Natural killer cell (primary cell): ENCODE results near the gene IL11RA. TPM values are rescaled to one million over a fixed set of nuclear protein-coding genes. Genes with fewer than 3 reads are reported as not detected.

Source experiments
- ATAC-seq, 3 donors: fragments of 150-1000 bp in 2 of 3; fragments of 200-7000 bp in 1 of 3; cut with Tn5 transposase; 1 replicate in 1 of 3; 2 replicates in 2 of 3; pipeline ENCODE4 v1.10.0; 2021; ENCODE audit warnings: mild to moderate bottlenecking in 2 of 3, moderate library complexity in 2 of 3
- DNase-seq, 2 donors: peaks; one replicate each; pipeline versions ENCODE4 v3.0.0 to v3.0.0-alpha.2; 2013 to 2021; ENCODE audit warnings: mixed read lengths in 1 of 2
- H3K27ac ChIP-seq: one replicate; pipeline ENCODE4 v1.5.1; 2013; ENCODE audit warnings: mild to moderate bottlenecking, low read length
- H3K27me3 ChIP-seq: one replicate; pipeline ENCODE4 v1.6.1; 2013; ENCODE audit warnings: low read length; ENCODE audit not compliant: control insufficient read depth, insufficient read depth
- H3K36me3 ChIP-seq: one replicate; pipeline ENCODE4 v1.6.1; 2013; ENCODE audit warnings: low read length; ENCODE audit not compliant: control insufficient read depth, insufficient read depth
- H3K4me1 ChIP-seq: one replicate; pipeline ENCODE4 v1.6.1; 2013; ENCODE audit warnings: low read length; ENCODE audit not compliant: control insufficient read depth, insufficient read depth
- H3K4me3 ChIP-seq: one replicate; pipeline ENCODE4 v1.5.1; 2013; ENCODE audit warnings: low read length
- H3K9me3 ChIP-seq: one replicate; pipeline ENCODE4 v1.6.1; 2013; ENCODE audit warnings: low read length; ENCODE audit not compliant: control insufficient read depth, insufficient read depth
- H3K27ac Mint-ChIP-seq, 2 donors: one replicate each; pipeline ENCODE4 v1.8.0; 2022; ENCODE audit warnings: mild to moderate bottlenecking in 2 of 2, mixed read lengths in 2 of 2, moderate library complexity in 1 of 2
- H3K27me3 Mint-ChIP-seq, 2 donors: one replicate each; pipeline ENCODE4 v1.8.0; 2022; ENCODE audit warnings: low read depth in 2 of 2, mixed read lengths in 2 of 2
- H3K36me3 Mint-ChIP-seq: one replicate; pipeline ENCODE4 v1.8.0; 2022; ENCODE audit warnings: mixed read lengths
- H3K4me1 Mint-ChIP-seq, 2 donors: one replicate each; pipeline ENCODE4 v1.8.0; 2022; ENCODE audit warnings: mixed read lengths in 2 of 2
- H3K4me3 Mint-ChIP-seq: one replicate; pipeline ENCODE4 v1.8.0; 2022; ENCODE audit warnings: mild to moderate bottlenecking, moderate library complexity, mixed read lengths
- H3K9me3 Mint-ChIP-seq, 2 donors: one replicate each; pipeline ENCODE4 v1.8.0; 2022; ENCODE audit warnings: mixed read lengths in 2 of 2
- CTCF ChIP-seq: fragments of 200-600 bp; IDR thresholded peaks from one replicate; pipeline ENCODE4 v1.8.0; 2022; ENCODE audit warnings: antibody characterized with exemption
- WGBS: methylation state at CpG from one replicate; pipeline ENCODE4 v1.1.7; 2013; ENCODE audit warnings: missing lambda C conversion rate; ENCODE audit not compliant: insufficient coverage; 5-methylcytosine and 5-hydroxymethylcytosine counted together
- intact Hi-C: fragments of 100-400 bp; cut with micrococcal nuclease; formaldehyde crosslinking; loops from one replicate; pipeline ENCODE4 v1.14.2; 2022
- total RNA-seq, 4 donors: library from RNA; stranded (reverse); fragments of 120-200 nt in 1 of 4; gene quantifications; one replicate each; pipeline versions ENCODE4 v1.2.3 to v1.2.4, GENCODE V29; 2013 to 2022

The IL11RA gene
- total RNA-seq, 3 donors from 2014 or later (not counting 1 experiment from before 2014, with no cell fraction given) = 64.2 to 91.1 (median 66.1) TPM

- Mint-ChIP-seq H3K9me3 (no peaks in the 10 kb centered on the region), H3K36me3 (no peaks in the 10 kb centered on the region), H3K4me3 (no peak overlapping the region), H3K27me3 (peaks cover 3 to 4% of the 10 kb centered on the region in 2 donors), H3K27ac (no peak overlapping the region), H3K4me1 (peaks cover 17 to 38% of the 10 kb centered on the region in 2 donors)
- WGBS = 94% methylated on average over 14 of the region's 14 CpGs
- no peaks in the 10 kb centered on the region for H3K27me3 ChIP-seq
- TF ChIP-seq CTCF = no peak
- no peak overlapping the region for H3K27ac ChIP-seq
- no peak for DNase-seq
- ATAC-seq = no peak
- H3K4me3 ChIP-seq = no peak overlapping the region
- no peaks in the 10 kb centered on the region for H3K9me3 ChIP-seq
- peaks cover 30% of the 10 kb centered on the region for H3K4me1 ChIP-seq
- intact Hi-C loops = loop anchor here (5.0 kb wide), 1 partner anchor 33 kb away; no protein-coding TSS in a partner anchor
- peaks cover 5% of the 10 kb centered on the region for H3K36me3 ChIP-seq
These were observed 16.4 kb upstream of the IL11RA start for GRCh38 chr9:34635556-34635955.

- Histone ChIP-seq H3K27me3 (no peaks in the 10 kb centered on the region), H3K36me3 (peaks cover 5% of the 10 kb centered on the region), H3K4me1 (peaks cover 30% of the 10 kb centered on the region), H3K9me3 (no peaks in the 10 kb centered on the region), H3K4me3 (peak overlapping the region; percentile 82), H3K27ac (peak overlapping the region; percentile 70)
- no peak for DNase-seq
- H3K27me3 Mint-ChIP-seq = no peaks in the 10 kb centered on the region
- H3K36me3 Mint-ChIP-seq = no peaks in the 10 kb centered on the region
- no peaks in the 10 kb centered on the region for H3K9me3 Mint-ChIP-seq
- H3K4me3 Mint-ChIP-seq = peak overlapping the region; percentile 80
- intact Hi-C loops = loop anchor here (1.0 to 5.0 kb wide), 3 partner anchors 9 to 35 kb away; partner anchors contain the start of gene GALT
- TF ChIP-seq CTCF = no peak
- 11% methylated on average over 23 of the region's 23 CpGs for WGBS
- H3K27ac Mint-ChIP-seq = peak overlapping the region; percentile 95 to 98
- no peak for ATAC-seq
- peaks cover 17 to 38% of the 10 kb centered on the region in 2 donors for H3K4me1 Mint-ChIP-seq
These were observed 15.1 kb upstream of the IL11RA start for GRCh38 chr9:34636791-34637355.

- H3K9me3 Mint-ChIP-seq = no peaks in the 10 kb centered on the region
- H3K27me3 Mint-ChIP-seq = no peaks in the 10 kb centered on the region
- Histone ChIP-seq H3K4me1 (peaks cover 30% of the 10 kb centered on the region), H3K9me3 (no peaks in the 10 kb centered on the region), H3K4me3 (peak within 1 kb of the TSS; percentile 82), H3K27me3 (no peaks in the 10 kb centered on the region), H3K36me3 (peaks cover 5% of the 10 kb centered on the region), H3K27ac (peak within 1 kb of the TSS; percentile 91)
- intact Hi-C loops = loop anchor here (1.0 to 5.0 kb wide), 3 partner anchors 9 to 35 kb away; partner anchors contain the start of gene GALT
- DNase-seq (peak; percentile 95 to 96), ATAC-seq (peak; percentile 94 to 98 (median 95))
- under 1% methylated on average over 73 of the region's 74 CpGs for WGBS
- H3K27ac Mint-ChIP-seq = peak within 1 kb of the TSS; percentile 95 to 98
- H3K4me1 Mint-ChIP-seq = peaks cover 17 to 38% of the 10 kb centered on the region in 2 donors
- H3K4me3 Mint-ChIP-seq = peak within 1 kb of the TSS; percentile 92
- TF ChIP-seq CTCF = no peak
- no peaks in the 10 kb centered on the region for H3K36me3 Mint-ChIP-seq
These were observed 14.4 kb upstream of the IL11RA start, which contains the start of gene SIGMAR1 for GRCh38 chr9:34637356-34638137. TSS of gene SIGMAR1 (minus strand) at chr9:34637787. CDS start at chr9:34637697, 90 bp downstream.
